Breast epithelium (tissue), 3 donors: ENCODE measurements around the gene IRS1.

ENCODE experiments used
- POLR2A ChIP-seq: fragments of 450-650 bp; IDR thresholded peaks from one replicate; pipeline ENCODE4 v1.6.1; 2016; ENCODE audit warnings: antibody characterized with exemption, mild to moderate bottlenecking, moderate library complexity
- TF ChIP-seq, protein P1 (sequence below), 3 donors: fragments of 450-650 bp; IDR thresholded peaks; one replicate each; pipeline ENCODE4 v1.5.1; 2016 to 2017; ENCODE audit warnings: antibody characterized with exemption in 3 of 3, mild to moderate bottlenecking in 3 of 3, moderate library complexity in 3 of 3

GRCh38 chr2:226788064-226788463 is 11.6 kb downstream of the IRS1 start:
- TF ChIP-seq POLR2A = no peak
- TF ChIP-seq, protein P1, sequence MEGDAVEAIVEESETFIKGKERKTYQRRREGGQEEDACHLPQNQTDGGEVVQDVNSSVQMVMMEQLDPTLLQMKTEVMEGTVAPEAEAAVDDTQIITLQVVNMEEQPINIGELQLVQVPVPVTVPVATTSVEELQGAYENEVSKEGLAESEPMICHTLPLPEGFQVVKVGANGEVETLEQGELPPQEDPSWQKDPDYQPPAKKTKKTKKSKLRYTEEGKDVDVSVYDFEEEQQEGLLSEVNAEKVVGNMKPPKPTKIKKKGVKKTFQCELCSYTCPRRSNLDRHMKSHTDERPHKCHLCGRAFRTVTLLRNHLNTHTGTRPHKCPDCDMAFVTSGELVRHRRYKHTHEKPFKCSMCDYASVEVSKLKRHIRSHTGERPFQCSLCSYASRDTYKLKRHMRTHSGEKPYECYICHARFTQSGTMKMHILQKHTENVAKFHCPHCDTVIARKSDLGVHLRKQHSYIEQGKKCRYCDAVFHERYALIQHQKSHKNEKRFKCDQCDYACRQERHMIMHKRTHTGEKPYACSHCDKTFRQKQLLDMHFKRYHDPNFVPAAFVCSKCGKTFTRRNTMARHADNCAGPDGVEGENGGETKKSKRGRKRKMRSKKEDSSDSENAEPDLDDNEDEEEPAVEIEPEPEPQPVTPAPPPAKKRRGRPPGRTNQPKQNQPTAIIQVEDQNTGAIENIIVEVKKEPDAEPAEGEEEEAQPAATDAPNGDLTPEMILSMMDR (IDR thresholded peaks at IDR 0.05) = no peak
